ENCODE results near the gene SEMA3F.

Gene SEMA3F

GRCh38 chr3:50154840-50155490, at the start of gene SEMA3F:
SEMA3F (plus strand) TSS chr3:50155324; CDS start chr3:50159623, 4,299 bp downstream.
- DNase-seq (ENCODE audit: low spot score), result peak; percentile 79

GRCh38 chr3:50111757-50112156, 43.4 kb upstream of the SEMA3F start:
- no peak for DNase-seq (ENCODE audit: low spot score)

- peak; percentile 21 for DNase-seq (ENCODE audit: low spot score)
Observed at GRCh38 chr3:50112462-50112861, 42.7 kb upstream of the SEMA3F start.

- DNase-seq (ENCODE audit: low spot score), result no peak
Observed at GRCh38 chr3:50117120-50117519, 38.0 kb upstream of the SEMA3F start.

- DNase-seq (ENCODE audit: low spot score), result no peak
Observed at GRCh38 chr3:50118237-50118636, 36.9 kb upstream of the SEMA3F start.

GRCh38 chr3:50119786-50120185, 35.3 kb upstream of the SEMA3F start:
- no peak for DNase-seq (ENCODE audit: low spot score)

GRCh38 chr3:50120364-50121071, 34.6 kb upstream of the SEMA3F start:
- no peak for DNase-seq (ENCODE audit: low spot score)

- peak; percentile 83 for DNase-seq (ENCODE audit: low spot score)
Observed at GRCh38 chr3:50121072-50122032, 33.8 kb upstream of the SEMA3F start.

- DNase-seq (ENCODE audit: low spot score), result no peak
Observed at GRCh38 chr3:50122071-50122470, 33.1 kb upstream of the SEMA3F start.

- no peak for DNase-seq (ENCODE audit: low spot score)
Observed at GRCh38 chr3:50122661-50123391, 32.3 kb upstream of the SEMA3F start.

- DNase-seq (ENCODE audit: low spot score), result no peak
Observed at GRCh38 chr3:50123394-50124051, 31.6 kb upstream of the SEMA3F start.

- DNase-seq (ENCODE audit: low spot score), result no peak
Observed at GRCh38 chr3:50124052-50124799, 30.9 kb upstream of the SEMA3F start.

GRCh38 chr3:50124800-50125178, 30.3 kb upstream of the SEMA3F start:
- no peak for DNase-seq (ENCODE audit: low spot score)

GRCh38 chr3:50125541-50126286, 29.4 kb upstream of the SEMA3F start:
- DNase-seq (ENCODE audit: low spot score), result no peak

- DNase-seq (ENCODE audit: low spot score), result peak; percentile 50
Observed at GRCh38 chr3:50126287-50127211, 28.6 kb upstream of the SEMA3F start.

- no peak for DNase-seq (ENCODE audit: low spot score)
Observed at GRCh38 chr3:50127251-50127691, 27.9 kb upstream of the SEMA3F start.

GRCh38 chr3:50128001-50128400, 27.1 kb upstream of the SEMA3F start:
- no peak for DNase-seq (ENCODE audit: low spot score)

GRCh38 chr3:50130436-50130835, 24.7 kb upstream of the SEMA3F start:
- DNase-seq (ENCODE audit: low spot score), result no peak

Measured in kidney tubule cell (primary cell).